ENCODE data around the gene SKAP1. TPM values are rescaled to one million over a fixed set of nuclear protein-coding genes. Genes with fewer than 3 reads are reported as not detected.

SKAP1 gene
- polyA plus RNA-seq, 1 of the 3 experiments (the other 2 are of a cell fraction), result not detected

GRCh38 chr17:48443712-48444111 is 13.7 kb upstream of the SKAP1 start:
- no peaks in the 10 kb centered on the region for H3K9me3 ChIP-seq
- H3K27me3 ChIP-seq (ENCODE audit: insufficient read depth), result peaks cover 92% of the 10 kb centered on the region
- WGBS (ENCODE audit: low lambda C conversion rate), result 27% methylated on average over 5 of the region's 5 CpGs
- H2AFZ ChIP-seq (ENCODE audit: low read depth), result no peak overlapping the region
- H3K9ac ChIP-seq, result no peak overlapping the region
- no peak for DNase-seq
- no peaks in the 10 kb centered on the region for H4K20me1 ChIP-seq (ENCODE audit: insufficient read depth)
- CTCF ChIA-PET, result interaction anchor here (1.4 to 1.5 kb wide), 2 partner anchors 9 to 192 kb away, joined by 3 to 4 read pairs; no protein-coding TSS in a partner anchor
- no peak overlapping the region for H3K4me2 ChIP-seq
- no peak for TF ChIP-seq EZH2phosphoT487 (IDR thresholded peaks at IDR 0.05; ENCODE audit: borderline replicate concordance, low read depth)
- no peak for TF ChIP-seq YY1 (IDR thresholded peaks at IDR 0.05; ENCODE audit: low read depth)
- no peak for TF ChIP-seq CTCF (IDR thresholded peaks at IDR 0.05)
- no peak for TF ChIP-seq NRF1 (IDR thresholded peaks at IDR 0.05; ENCODE audit: low read depth, low read length)
- TF ChIP-seq MXI1 (IDR thresholded peaks at IDR 0.05; ENCODE audit: low read depth, low read length), result no peak
- no peak for TF ChIP-seq PBX3 (IDR thresholded peaks at IDR 0.05)
- TF ChIP-seq JUND (IDR thresholded peaks at IDR 0.05), result no peak
- no peak for TF ChIP-seq POLR2AphosphoS5 (IDR thresholded peaks at IDR 0.05; ENCODE audit: low read depth, low read length)
- TF ChIP-seq FOXJ3 (CRISPR knock-in tag; IDR thresholded peaks at IDR 0.05), result no peak
- TF ChIP-seq MEF2A (IDR thresholded peaks at IDR 0.05; ENCODE audit: borderline replicate concordance, low read depth), result no peak
- TF ChIP-seq ELF1 (IDR thresholded peaks at IDR 0.05), result no peak
- TF ChIP-seq TCF12 (IDR thresholded peaks at IDR 0.05), result no peak
- TF ChIP-seq FOSL2 (IDR thresholded peaks at IDR 0.05; ENCODE audit: borderline replicate concordance, low read depth), result no peak
- TF ChIP-seq GABPA (IDR thresholded peaks at IDR 0.05; ENCODE audit: low read depth), result no peak
- POLR2A ChIA-PET, result no interaction called here
- H3K36me3 ChIP-seq (replicated peaks in 1 of 2; ENCODE audit: control insufficient read depth in 1 of 2, insufficient read depth in 2 of 2, low read length in 1 of 2), result no peaks in the 10 kb centered on the region
- no peak overlapping the region for H3K27ac ChIP-seq (ENCODE audit: low read depth in 2 of 2, low read length in 1 of 2)
- no peaks in the 10 kb centered on the region for H3K79me2 ChIP-seq (ENCODE audit: insufficient read depth)
- H3F3A ChIP-seq (replicated peaks; ENCODE audit: insufficient read depth), result no peaks in the 10 kb centered on the region
- H3K4me1 ChIP-seq (ENCODE audit: control insufficient read depth in 1 of 2, insufficient read depth in 2 of 2, low read depth in 1 of 2, low read length in 1 of 2), result no peaks in the 10 kb centered on the region; a peak in 1 of 4 replicates
- H3K4me3 ChIP-seq (ENCODE audit: low read depth in 2 of 2, low read length in 1 of 2), result no peak overlapping the region
- H3K9me2 ChIP-seq, result no peaks in the 10 kb centered on the region

GRCh38 chr17:48442819-48443218 is 12.8 kb upstream of the SKAP1 start:
- H3K9me2 ChIP-seq, result no peaks in the 10 kb centered on the region
- no peaks in the 10 kb centered on the region for H3K9me3 ChIP-seq
- POLR2A ChIA-PET, result no interaction called here
- H2AFZ ChIP-seq (ENCODE audit: low read depth), result no peak overlapping the region
- no peak overlapping the region for H3K4me2 ChIP-seq
- H3F3A ChIP-seq (replicated peaks; ENCODE audit: insufficient read depth), result no peaks in the 10 kb centered on the region
- no peaks in the 10 kb centered on the region for H4K20me1 ChIP-seq (ENCODE audit: insufficient read depth)
- peaks cover 92% of the 10 kb centered on the region for H3K27me3 ChIP-seq (ENCODE audit: insufficient read depth)
- CTCF ChIA-PET, result interaction anchor here (0.7 to 1.5 kb wide), 3 partner anchors 15 to 411 kb away, joined by 3 to 4 read pairs (median 3); no protein-coding TSS in a partner anchor
- no peak overlapping the region for H3K4me3 ChIP-seq (ENCODE audit: low read depth in 2 of 2, low read length in 1 of 2)
- no peaks in the 10 kb centered on the region; a peak in 1 of 4 replicates for H3K4me1 ChIP-seq (ENCODE audit: control insufficient read depth in 1 of 2, insufficient read depth in 2 of 2, low read depth in 1 of 2, low read length in 1 of 2)
- no peaks in the 10 kb centered on the region for H3K36me3 ChIP-seq (replicated peaks in 1 of 2; ENCODE audit: control insufficient read depth in 1 of 2, insufficient read depth in 2 of 2, low read length in 1 of 2)
- no peak overlapping the region for H3K9ac ChIP-seq
- no peaks in the 10 kb centered on the region for H3K79me2 ChIP-seq (ENCODE audit: insufficient read depth)
- DNase-seq, result no peak
- WGBS (ENCODE audit: low lambda C conversion rate), result 41% methylated on average over 3 of the region's 3 CpGs
- H3K27ac ChIP-seq (ENCODE audit: low read depth in 2 of 2, low read length in 1 of 2), result no peak overlapping the region
- TF ChIP-seq CHD2 (IDR thresholded peaks at IDR 0.05; ENCODE audit: low read length, partially characterized antibody) (no peak), MXI1 (IDR thresholded peaks at IDR 0.05; ENCODE audit: low read depth, low read length) (no peak), PBX3 (IDR thresholded peaks at IDR 0.05) (no peak), EP300 (IDR thresholded peaks at IDR 0.05; ENCODE audit: borderline replicate concordance in 1 of 2, low read depth in 1 of 2, low read length in 1 of 2) (no peak), ZBTB33 (IDR thresholded peaks at IDR 0.05; ENCODE audit: borderline replicate concordance, low read depth) (no peak), ELF1 (IDR thresholded peaks at IDR 0.05) (no peak), YY1 (IDR thresholded peaks at IDR 0.05; ENCODE audit: low read depth) (no peak), FOSL2 (IDR thresholded peaks at IDR 0.05; ENCODE audit: borderline replicate concordance, low read depth) (no peak), TAF1 (IDR thresholded peaks at IDR 0.05; ENCODE audit: borderline replicate concordance, low read depth, low read length) (no peak), POLR2AphosphoS5 (IDR thresholded peaks at IDR 0.05; ENCODE audit: low read depth, low read length) (no peak), SIN3A (IDR thresholded peaks at IDR 0.05; ENCODE audit: borderline replicate concordance, low read depth, low read length) (no peak)

Measured in SK-N-SH (cell line).